HG02884 (cell line): Measurements from ENCODE around the gene ATOSB.
"Not testable (repeated sequence)": the region's sequence is repeated elsewhere in the genome, so short reads cannot be mapped to it uniquely, and the experiment has no call there.

Experiments used
- ATAC-seq: cut with Tn5 transposase; IDR thresholded peaks from one replicate; pipeline ENCODE4 v1.9.1; 2021; ENCODE audit warnings: mild to moderate bottlenecking, moderate library complexity; ENCODE audit not compliant: unreplicated experiment

ATOSB gene, protein sequence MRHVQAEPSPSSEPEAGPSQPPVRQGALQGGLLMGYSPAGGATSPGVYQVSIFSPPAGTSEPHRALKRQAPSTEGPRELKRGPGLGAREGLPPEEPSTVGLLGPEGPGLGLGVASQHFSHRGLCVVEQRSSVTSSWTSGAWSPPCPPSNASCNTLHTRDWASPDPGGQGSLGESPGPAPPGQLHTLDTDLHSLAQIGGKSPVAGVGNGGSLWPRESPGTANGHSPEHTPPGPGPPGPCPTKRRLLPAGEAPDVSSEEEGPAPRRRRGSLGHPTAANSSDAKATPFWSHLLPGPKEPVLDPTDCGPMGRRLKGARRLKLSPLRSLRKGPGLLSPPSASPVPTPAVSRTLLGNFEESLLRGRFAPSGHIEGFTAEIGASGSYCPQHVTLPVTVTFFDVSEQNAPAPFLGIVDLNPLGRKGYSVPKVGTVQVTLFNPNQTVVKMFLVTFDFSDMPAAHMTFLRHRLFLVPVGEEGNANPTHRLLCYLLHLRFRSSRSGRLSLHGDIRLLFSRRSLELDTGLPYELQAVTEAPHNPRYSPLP

DNA sequence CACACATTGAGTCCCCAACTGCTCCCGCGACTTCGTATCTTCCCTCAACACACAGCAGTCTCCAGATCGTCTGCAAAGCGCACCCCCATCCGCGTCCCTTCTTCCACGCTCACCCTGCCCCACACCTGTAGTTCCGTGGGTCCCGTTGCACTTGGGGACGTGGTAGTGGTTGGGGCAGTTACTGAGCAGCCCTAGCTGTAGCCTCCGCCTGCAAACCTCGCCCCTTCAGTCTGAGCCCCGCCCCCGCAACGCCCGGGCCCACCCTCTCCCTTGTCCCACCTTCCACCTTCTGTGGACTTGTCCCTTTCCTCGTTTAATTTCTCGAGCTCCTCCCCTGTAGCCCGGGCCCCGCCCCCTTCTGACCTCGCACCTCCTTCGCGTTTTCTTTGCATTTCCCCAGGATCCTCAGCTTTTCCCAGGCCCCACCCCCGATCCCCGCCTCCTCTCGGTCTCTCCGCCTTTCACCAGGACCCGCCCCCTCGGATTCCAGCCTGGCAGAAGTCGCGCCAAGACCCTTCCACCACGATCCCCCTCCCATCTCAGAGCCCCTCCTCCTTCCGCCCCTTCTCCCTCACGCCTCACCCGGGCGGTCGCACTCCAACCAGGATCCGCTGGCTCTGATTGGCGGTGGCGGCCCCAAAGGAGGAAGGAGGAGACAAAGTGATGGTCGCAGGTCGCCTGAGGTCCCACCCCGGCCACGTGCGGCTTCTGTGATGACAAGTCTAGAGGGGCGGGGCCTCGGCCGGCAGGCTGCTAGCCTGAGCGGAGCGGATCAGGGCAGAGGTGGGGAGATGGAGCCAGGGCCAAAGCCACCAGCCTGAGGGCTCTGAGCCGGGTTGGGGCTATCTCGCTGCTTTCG lies at the start of gene ATOSB:
TSS of gene ATOSB (minus strand) at position 183 of the 859 bp plus-strand sequence. CDS start 7,588 bp downstream, outside the sequence.
- ATAC-seq = peak; percentile 51

GRCh38 chr9:35164711-35165110 lies 49.0 kb upstream of the ATOSB start:
- ATAC-seq = no peak

DNA sequence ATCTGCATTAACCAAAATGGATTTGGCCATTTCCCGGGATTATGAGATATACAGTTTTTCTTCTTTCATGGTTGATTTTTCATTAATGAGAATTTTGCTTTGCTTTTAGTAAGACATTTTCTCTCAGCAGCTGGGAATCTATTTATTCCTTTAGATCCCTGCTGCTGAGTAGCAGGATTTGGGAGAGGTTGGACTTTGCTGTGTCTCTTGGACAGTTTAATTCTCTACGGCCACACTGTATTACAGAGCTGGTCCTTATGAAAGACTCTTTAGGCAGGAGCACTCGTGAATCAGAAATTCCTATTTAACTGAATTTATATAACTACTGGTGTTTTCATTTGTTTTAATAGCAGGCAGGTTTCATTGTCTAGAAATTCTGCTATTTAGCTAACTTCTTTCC lies 47.8 kb upstream of the ATOSB start:
- ATAC-seq = no peak

DNA sequence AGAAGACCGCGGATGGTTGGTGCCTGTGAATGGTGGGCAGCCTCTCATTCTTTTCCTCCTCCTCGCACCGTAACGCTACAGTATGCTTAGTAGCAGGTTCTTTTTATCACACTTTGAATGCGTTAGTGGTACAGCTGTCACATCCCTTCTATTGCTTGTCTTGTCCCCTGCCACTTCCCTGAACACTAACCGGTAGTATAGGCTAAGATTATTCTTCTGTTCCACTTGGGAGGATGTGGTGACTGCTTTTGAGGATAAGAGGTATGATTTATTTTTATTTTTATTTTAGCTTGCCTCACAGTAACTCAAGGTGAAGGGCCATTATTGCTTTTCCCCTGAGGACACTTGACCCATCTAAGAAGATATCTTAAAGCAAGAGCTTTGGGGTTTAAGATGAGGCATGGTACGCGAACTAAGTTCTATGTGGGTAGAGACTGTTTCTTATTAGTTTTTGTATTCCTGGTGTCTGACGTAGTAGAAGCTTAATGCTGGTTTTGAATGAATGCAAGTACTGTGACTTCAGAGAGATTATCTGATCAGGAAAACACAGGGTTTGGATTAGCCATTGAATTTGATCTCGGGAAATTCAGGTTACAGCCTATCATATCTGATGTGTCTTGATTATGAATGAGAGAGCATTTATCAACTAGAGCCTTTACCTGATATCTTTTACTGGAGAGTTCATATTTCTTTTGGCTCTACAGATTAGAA lies 47.1 kb upstream of the ATOSB start:
- ATAC-seq = no peak

DNA sequence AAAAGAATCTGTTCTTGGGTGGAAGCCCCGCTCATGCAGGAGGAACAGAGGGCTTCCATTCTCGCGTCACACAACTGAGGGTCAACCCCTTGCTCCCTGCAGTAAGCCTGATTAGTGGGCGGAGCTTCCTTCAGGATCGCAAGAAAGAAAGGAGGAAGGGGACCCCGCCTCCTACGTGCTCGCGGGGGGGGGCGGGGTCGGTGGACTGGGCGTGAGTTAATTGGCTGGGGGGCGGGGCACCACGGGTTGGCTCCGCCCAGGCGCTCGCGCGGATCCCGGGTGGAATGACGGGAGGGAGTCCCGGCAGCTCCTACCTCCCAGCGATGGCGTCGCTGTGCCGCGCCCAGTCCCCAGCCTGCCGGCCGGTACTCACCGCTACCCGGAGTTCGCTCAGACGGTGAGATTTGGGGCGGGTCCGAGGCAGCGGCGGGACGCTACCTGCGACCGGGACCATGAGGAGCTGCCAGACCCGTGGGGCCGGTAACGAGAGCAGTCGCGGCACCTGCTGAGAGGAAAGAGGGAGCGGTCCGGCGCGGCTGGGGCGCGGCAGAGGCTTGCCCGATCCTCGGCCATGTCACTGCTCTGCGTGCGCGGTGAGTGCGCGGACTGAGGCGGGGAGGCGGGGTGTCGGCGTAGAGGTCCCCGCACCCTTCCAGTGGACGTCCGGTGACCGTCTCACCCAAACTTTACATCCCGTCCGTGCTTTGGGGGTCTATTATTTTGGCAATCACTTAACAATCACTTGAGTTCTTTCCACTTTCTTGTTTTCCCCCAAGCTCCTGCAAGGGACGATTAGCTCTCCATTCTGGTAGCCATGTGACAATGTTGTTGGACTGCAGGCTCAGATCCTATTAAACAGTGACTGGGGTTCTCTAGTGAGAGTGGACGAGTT lies 46.3 kb upstream of the ATOSB start, which contains the start of gene UNC13B:
TSS of gene UNC13B (plus strand) at position 297 of the 892 bp plus-strand sequence. CDS start at position 572, 275 bp downstream.
- ATAC-seq = no peak

DNA sequence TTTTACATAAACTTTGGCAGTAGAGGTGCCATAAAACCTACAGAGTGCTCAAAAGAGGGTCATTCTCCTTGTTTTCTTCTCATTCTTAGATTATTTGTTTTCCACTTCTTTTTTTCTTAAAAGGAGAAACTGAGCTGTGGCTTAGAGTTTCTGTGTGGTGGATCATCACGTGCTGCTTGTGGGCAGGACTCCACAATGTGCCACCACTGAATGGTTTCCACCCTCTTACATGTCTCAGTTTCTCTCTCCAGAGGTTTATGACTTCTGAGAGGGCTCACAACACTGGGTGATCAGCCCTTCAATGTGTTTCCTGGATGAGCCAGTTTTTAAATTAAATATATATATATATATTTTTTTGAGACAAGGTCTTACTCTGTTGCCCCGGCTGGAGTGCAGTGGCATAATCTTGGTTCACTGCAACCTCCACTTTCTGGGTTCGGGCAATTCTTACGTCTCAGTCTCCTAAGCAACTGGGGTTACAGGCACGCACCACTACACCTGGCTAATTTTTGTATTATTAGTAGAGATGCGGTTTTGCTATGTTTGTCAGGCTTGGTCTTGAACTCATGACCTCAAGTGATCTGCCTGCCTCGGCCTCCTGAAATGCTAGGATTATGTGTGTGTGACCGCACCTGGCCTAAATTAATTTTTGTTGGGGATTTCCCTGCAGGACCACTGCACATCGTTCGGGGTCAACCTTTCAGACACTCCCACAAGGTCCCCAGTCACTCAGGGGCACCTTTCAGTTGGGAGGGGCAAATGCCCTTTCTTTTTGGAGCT lies 43.0 kb upstream of the ATOSB start:
- no peak for ATAC-seq

GRCh38 chr9:35157836-35158235 lies 42.2 kb upstream of the ATOSB start:
- ATAC-seq = not testable (repeated sequence)

DNA sequence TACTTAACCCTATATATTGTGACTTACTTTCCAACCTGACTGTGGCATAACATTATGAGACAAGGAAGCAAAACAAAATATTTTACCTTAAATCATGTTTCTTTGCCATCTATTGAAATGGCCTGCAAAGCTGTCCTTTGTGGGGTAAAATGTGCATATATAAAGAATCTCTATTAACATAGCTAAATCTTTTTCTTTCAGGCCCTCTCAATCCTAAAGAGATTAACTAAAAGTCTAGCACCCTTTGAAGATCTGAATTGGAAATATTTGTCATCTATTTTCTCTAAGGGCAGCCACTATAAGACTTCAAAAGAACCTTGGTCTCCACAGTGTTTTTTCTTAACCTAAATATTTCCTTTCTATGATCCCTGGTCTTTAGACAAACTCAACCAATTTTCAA lies 41.1 kb upstream of the ATOSB start:
- ATAC-seq = no peak

GRCh38 chr9:35152926-35153325 lies 37.3 kb upstream of the ATOSB start:
- no peak for ATAC-seq

DNA sequence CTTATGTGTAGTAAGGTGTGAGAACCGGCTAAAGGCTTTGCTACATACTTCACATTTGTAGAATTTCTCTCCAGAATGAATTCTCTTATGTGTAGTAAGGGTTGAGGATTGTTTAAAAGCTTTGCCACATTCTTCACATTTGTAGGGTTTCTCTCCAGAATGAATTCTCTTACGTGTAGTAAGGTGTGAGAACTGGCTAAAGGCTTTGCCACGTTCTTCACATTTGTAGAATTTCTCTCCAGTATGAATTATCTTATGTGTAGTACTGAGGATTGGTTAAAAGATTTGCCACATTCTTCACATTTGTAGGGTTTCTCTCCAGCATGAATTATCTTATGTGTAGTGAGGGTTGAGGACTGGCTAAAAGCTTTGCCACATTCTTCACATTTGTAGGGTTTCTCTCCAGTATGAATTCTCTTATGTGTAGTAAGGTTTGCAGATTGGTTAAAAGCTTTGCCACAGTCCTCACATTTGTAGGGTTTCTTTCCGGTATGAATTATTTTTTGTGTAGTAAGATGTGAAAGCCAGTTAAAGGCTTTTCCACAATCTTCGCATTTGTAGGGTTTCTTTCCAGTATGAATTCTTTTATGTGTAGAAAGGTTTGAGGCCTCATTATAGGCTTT lies 32.4 kb upstream of the ATOSB start:
- not testable (repeated sequence) for ATAC-seq

DNA sequence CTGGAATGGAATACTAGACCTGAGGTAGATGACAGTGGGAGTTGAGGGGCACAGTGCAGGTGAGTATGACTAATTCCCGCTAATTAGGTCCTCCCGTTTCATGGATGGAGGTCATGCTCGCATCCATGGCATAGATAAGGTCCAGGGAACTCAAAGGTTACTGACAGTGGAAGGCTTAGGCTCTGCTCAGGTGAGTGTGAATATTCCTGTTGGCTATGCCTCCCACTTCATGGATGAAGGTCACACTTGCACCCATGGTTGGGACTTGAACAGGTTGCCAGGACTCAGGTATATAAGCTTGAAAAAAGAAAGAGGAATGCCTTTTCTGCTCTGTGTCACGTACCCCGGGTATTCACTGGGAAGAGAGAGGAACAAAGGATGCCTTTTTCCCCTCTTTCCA lies 26.4 kb upstream of the ATOSB start:
- ATAC-seq = no peak

DNA sequence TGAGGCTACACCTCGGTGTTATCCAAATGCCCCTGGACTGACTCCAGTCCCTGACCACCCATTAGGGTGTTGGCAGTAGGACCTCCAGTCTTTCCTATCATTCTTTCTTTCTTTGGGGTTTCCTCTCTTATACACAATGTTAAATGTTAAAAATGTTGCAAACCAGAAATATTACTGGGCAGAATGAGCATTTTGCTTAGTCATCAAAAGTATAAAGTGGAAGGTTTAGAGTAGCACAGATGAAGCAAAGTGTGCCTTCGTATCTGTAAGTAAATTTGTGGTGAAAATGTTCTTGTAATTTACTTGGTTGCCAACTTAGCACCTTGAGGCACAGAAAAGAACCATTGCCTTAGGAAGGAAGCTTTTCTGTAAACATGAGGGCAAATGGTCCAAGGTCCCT lies 24.4 kb upstream of the ATOSB start:
- no peak for ATAC-seq

DNA sequence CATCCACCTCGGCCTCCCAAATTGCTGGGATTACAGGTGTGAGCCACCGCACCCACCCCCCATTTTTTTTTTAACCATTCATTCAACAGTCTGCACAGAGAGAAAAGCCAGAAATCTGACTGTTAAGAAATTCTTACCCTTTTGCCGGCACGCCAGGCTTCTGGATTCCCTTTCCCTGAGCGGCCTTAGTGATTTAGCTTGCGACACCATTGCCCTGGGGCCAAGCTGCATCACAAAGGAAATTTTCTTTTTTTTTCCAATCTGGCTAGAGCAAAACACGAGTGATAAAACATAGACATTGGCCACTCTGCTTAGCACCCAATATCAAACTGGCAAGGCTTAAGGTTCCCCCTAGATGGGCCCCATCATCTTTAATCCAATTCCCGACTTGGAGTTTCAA lies 21.2 kb upstream of the ATOSB start:
- no peak for ATAC-seq

GRCh38 chr9:35135988-35136387 lies 20.3 kb upstream of the ATOSB start:
- no peak for ATAC-seq

DNA sequence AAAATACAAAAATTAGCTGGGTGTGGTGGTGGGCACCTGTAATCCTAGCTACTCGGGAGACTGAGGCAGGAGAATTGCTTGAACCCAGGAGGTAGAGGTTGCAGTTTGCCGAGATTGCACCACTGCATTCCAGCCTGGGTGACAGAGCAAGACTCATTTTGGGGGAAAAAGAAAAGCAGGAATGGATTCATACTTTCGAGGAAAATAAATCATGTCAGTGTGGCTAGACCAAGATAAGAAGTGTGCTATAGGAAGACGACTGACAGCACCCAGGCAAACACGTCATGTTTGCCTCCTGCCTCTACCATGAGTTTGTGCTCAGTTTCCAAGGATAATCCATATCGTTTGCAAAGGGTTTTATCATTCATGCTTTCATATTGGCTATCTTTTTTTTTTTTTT lies 19.3 kb upstream of the ATOSB start:
- no peak for ATAC-seq

DNA sequence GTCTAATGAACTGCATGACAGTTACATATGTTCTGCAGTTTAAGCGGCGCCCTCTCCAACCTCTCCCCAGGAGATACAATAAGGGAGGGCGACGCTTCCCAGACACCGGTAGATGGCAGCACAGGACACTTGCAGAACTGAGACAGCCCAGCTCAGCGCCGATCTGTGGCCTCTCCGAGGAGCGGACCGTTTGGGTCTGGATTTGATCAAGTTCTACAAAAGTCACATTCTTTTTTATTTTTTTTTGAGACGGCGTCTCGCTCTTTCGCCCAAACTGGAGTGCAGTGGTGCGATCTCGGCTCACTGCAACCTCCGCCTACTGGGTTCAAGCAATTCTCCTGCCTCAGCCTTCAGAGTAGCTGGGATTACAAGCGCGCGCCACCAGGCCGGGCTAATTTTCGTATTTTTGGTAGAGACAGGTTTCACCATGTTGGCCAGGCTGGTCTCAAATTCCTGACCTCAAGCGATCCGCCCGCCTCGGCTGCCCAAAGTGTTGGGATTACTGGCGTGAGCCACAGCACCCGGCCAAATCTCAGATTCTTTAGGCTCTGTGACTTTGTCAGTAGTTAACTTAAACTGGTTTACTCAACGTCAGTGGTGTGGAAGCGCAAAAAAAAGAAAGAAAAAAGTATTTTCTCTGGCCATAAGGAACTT lies 1.4 kb upstream of the ATOSB start:
- ATAC-seq = peak; percentile 46

DNA sequence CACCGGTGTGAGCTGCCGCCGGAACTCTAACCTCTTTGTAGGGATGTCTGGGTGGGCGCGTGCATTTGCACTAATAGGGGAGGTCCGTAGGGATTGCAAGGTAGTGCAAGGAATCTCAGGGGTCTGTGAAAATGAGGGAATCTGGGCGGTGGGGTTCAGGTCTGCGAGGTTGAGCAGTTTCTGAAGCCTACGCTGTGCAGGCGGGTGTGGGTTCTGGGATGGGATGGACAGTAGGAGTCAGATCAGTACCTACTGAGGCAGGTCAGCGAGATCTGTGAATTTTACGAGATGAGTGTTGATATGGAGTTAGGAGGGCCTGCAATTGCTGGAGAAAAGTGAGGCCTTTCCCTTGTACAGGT lies 856 bp upstream of the ATOSB start:
- ATAC-seq = no peak
